ENCODE data around the gene ARHGAP10.

DNA sequence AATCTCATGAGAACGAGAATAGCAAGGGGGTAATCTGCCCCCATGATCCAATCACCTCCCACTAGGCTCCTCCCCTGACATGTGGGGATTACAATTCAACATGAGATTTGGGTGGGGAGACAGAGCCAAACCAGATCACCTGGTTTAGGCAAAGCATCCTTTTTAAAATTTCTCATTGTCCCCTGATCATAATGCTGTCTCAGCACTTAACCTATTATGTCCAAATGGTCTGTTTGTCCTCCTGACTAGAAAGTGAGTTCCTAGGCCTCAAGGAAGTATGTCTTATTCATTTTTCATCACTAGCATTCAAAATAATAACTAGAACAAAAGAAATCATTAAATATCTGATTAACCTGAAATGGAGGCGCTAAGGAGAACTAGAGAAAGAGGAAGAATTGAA lies 40.1 kb upstream of the ARHGAP10 start:
- TF ChIP-seq EP300 (IDR thresholded peaks at IDR 0.05; ENCODE audit: borderline replicate concordance) (no peak), YY1 (IDR thresholded peaks at IDR 0.05; ENCODE audit: low read depth) (no peak), NFIC (IDR thresholded peaks at IDR 0.05) (no peak), CREB1 (IDR thresholded peaks at IDR 0.05; ENCODE audit: low read depth) (no peak), RAD21 (IDR thresholded peaks at IDR 0.05; ENCODE audit: low read depth) (no peak), TEAD4 (IDR thresholded peaks at IDR 0.05) (no peak), FOXM1 (IDR thresholded peaks at IDR 0.05; ENCODE audit: borderline replicate concordance, low read depth) (no peak), TCF12 (IDR thresholded peaks at IDR 0.05; ENCODE audit: low read depth) (no peak), TAF1 (IDR thresholded peaks at IDR 0.05; ENCODE audit: low read depth) (no peak), EGR1 (IDR thresholded peaks at IDR 0.05) (no peak), ZBTB7A (IDR thresholded peaks at IDR 0.05; ENCODE audit: low read depth) (no peak)
- TF ChIP-seq, protein P1, sequence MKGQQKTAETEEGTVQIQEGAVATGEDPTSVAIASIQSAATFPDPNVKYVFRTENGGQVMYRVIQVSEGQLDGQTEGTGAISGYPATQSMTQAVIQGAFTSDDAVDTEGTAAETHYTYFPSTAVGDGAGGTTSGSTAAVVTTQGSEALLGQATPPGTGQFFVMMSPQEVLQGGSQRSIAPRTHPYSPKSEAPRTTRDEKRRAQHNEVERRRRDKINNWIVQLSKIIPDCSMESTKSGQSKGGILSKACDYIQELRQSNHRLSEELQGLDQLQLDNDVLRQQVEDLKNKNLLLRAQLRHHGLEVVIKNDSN (IDR thresholded peaks at IDR 0.05): no peak
- TF ChIP-seq, protein P2, sequence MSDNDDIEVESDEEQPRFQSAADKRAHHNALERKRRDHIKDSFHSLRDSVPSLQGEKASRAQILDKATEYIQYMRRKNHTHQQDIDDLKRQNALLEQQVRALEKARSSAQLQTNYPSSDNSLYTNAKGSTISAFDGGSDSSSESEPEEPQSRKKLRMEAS (IDR thresholded peaks at IDR 0.05): no peak
- TF ChIP-seq, protein P3, sequence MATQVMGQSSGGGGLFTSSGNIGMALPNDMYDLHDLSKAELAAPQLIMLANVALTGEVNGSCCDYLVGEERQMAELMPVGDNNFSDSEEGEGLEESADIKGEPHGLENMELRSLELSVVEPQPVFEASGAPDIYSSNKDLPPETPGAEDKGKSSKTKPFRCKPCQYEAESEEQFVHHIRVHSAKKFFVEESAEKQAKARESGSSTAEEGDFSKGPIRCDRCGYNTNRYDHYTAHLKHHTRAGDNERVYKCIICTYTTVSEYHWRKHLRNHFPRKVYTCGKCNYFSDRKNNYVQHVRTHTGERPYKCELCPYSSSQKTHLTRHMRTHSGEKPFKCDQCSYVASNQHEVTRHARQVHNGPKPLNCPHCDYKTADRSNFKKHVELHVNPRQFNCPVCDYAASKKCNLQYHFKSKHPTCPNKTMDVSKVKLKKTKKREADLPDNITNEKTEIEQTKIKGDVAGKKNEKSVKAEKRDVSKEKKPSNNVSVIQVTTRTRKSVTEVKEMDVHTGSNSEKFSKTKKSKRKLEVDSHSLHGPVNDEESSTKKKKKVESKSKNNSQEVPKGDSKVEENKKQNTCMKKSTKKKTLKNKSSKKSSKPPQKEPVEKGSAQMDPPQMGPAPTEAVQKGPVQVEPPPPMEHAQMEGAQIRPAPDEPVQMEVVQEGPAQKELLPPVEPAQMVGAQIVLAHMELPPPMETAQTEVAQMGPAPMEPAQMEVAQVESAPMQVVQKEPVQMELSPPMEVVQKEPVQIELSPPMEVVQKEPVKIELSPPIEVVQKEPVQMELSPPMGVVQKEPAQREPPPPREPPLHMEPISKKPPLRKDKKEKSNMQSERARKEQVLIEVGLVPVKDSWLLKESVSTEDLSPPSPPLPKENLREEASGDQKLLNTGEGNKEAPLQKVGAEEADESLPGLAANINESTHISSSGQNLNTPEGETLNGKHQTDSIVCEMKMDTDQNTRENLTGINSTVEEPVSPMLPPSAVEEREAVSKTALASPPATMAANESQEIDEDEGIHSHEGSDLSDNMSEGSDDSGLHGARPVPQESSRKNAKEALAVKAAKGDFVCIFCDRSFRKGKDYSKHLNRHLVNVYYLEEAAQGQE (IDR thresholded peaks at IDR 0.05; ENCODE audit: low read depth): no peak
